Loucy (cell line): ENCODE data around the gene CLEC12A.
A peak's percentile ranks its signal among the peaks of the same experiment; 100 is the strongest.

Source experiments
- H2AFZ ChIP-seq: fragments of 200-600 bp; sonication (generic); 2 replicates; pipeline ENCODE4 v1.6.0; 2016; ENCODE audit warnings: antibody characterized with exemption, mild to moderate bottlenecking, low read length, moderate library complexity
- H3F3A ChIP-seq: fragments of 200-600 bp; 2 replicates; pipeline ENCODE4 v1.6.0; 2016; ENCODE audit warnings: antibody characterized with exemption, low read depth, mild to moderate bottlenecking
- H3K27me3 ChIP-seq: fragments of 200-600 bp; sonication (generic); 2 replicates; pipeline ENCODE4 v1.6.1; 2014; ENCODE audit warnings: low read length, mild to moderate bottlenecking; ENCODE audit not compliant: insufficient read depth, poor library complexity, severe bottlenecking
- H3K36me3 ChIP-seq: fragments of 200-600 bp; sonication (generic); 2 replicates; pipeline ENCODE4 v1.6.1; 2016; ENCODE audit warnings: low read length; ENCODE audit not compliant: insufficient read depth
- H3K4me1 ChIP-seq: fragments of 200-600 bp; sonication (generic); 2 replicates; pipeline ENCODE4 v1.5.1; 2014; ENCODE audit warnings: low read length, mild to moderate bottlenecking; ENCODE audit not compliant: insufficient read depth, poor library complexity, severe bottlenecking
- H3K4me2 ChIP-seq: fragments of 200-600 bp; sonication (generic); 2 replicates; pipeline ENCODE4 v1.6.0; 2014; ENCODE audit warnings: antibody characterized with exemption, low read length, low read depth, mild to moderate bottlenecking; ENCODE audit not compliant: poor library complexity, severe bottlenecking
- H3K4me3 ChIP-seq: fragments of 200-600 bp; sonication (generic); 2 replicates; pipeline ENCODE4 v1.5.1; 2014; ENCODE audit warnings: low read length, mild to moderate bottlenecking, mixed read lengths; ENCODE audit not compliant: poor library complexity, severe bottlenecking
- H3K79me2 ChIP-seq: fragments of 200-600 bp; sonication (generic); 2 replicates; pipeline ENCODE4 v1.6.1; 2014; ENCODE audit warnings: low read length; ENCODE audit not compliant: insufficient read depth
- H3K9ac ChIP-seq: fragments of 200-600 bp; sonication (generic); 2 replicates; pipeline ENCODE4 v1.6.0; 2014; ENCODE audit warnings: mild to moderate bottlenecking, low read depth, low read length, moderate library complexity; ENCODE audit not compliant: poor library complexity, severe bottlenecking
- H3K9me2 ChIP-seq: fragments of 200-600 bp; sonication (generic); replicated peaks from 2 replicates; pipeline ENCODE4 v1.6.1; 2016; ENCODE audit warnings: low read depth, low read length, mixed read lengths
- H3K9me3 ChIP-seq: fragments of 200-600 bp; sonication (generic); 2 replicates; pipeline ENCODE4 v1.6.1; 2014; ENCODE audit warnings: mild to moderate bottlenecking, antibody characterized with exemption, low read length, low read depth; ENCODE audit not compliant: insufficient read depth
- H4K20me1 ChIP-seq: fragments of 200-600 bp; sonication (generic); 2 replicates; pipeline ENCODE4 v1.6.0; 2014; ENCODE audit warnings: antibody characterized with exemption, low read length, mild to moderate bottlenecking; ENCODE audit not compliant: insufficient read depth, poor library complexity, severe bottlenecking
- EZH2phosphoT487 ChIP-seq: fragments of 200-600 bp; IDR thresholded peaks from 2 replicates; pipeline ENCODE4 v1.6.1; 2018; ENCODE audit warnings: antibody characterized with exemption, mild to moderate bottlenecking, moderate library complexity, borderline replicate concordance
- TF ChIP-seq, protein P1 (sequence below): fragments of 200-600 bp; sonication (generic); conservative IDR thresholded peaks from 2 replicates; pipeline ENCODE4 v1.5.1; 2014; ENCODE audit warnings: mild to moderate bottlenecking, antibody characterized with exemption, low read length

Gene CLEC12A

GRCh38 chr12:9991876-9992275 lies 20.7 kb downstream of the CLEC12A start:
- no peaks in the 10 kb centered on the region for H3K4me1 ChIP-seq
- H3F3A ChIP-seq = no peaks in the 10 kb centered on the region
- TF ChIP-seq EZH2phosphoT487 = no peak
- TF ChIP-seq, protein P1, sequence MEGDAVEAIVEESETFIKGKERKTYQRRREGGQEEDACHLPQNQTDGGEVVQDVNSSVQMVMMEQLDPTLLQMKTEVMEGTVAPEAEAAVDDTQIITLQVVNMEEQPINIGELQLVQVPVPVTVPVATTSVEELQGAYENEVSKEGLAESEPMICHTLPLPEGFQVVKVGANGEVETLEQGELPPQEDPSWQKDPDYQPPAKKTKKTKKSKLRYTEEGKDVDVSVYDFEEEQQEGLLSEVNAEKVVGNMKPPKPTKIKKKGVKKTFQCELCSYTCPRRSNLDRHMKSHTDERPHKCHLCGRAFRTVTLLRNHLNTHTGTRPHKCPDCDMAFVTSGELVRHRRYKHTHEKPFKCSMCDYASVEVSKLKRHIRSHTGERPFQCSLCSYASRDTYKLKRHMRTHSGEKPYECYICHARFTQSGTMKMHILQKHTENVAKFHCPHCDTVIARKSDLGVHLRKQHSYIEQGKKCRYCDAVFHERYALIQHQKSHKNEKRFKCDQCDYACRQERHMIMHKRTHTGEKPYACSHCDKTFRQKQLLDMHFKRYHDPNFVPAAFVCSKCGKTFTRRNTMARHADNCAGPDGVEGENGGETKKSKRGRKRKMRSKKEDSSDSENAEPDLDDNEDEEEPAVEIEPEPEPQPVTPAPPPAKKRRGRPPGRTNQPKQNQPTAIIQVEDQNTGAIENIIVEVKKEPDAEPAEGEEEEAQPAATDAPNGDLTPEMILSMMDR = no peak
- H4K20me1 ChIP-seq = no peaks in the 10 kb centered on the region
- H3K4me2 ChIP-seq = no peak overlapping the region
- H3K9me2 ChIP-seq = no peaks in the 10 kb centered on the region
- no peak overlapping the region for H2AFZ ChIP-seq
- H3K79me2 ChIP-seq = no peaks in the 10 kb centered on the region
- H3K9me3 ChIP-seq = no peaks in the 10 kb centered on the region
- no peaks in the 10 kb centered on the region for H3K27me3 ChIP-seq
- no peak overlapping the region for H3K9ac ChIP-seq
- H3K4me3 ChIP-seq = no peak overlapping the region
- no peaks in the 10 kb centered on the region for H3K36me3 ChIP-seq

DNA sequence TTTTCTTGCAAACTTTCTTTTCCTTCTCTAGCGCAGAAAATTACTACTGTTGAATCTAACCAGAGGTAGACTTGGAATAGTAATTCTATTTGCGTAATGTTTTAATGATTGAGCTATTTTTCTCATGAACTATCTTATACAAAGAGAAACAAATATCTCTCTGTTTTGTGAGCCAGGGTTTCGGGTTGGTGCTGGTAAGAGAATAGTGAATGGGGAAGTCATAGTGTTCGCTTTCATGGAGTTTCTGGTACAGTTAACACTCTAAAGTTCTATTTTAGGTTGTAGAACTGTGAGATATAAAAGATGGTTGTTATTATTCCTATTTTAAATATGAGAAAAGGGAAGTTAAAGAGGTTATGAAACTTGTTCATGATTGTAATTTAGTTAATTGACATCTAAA lies 21.1 kb downstream of the CLEC12A start:
- Histone ChIP-seq H3F3A (no peaks in the 10 kb centered on the region), H3K4me2 (no peak overlapping the region), H2AFZ (no peak overlapping the region), H3K27me3 (no peaks in the 10 kb centered on the region), H3K9me3 (no peaks in the 10 kb centered on the region), H3K4me3 (no peak overlapping the region), H3K79me2 (no peaks in the 10 kb centered on the region), H4K20me1 (no peaks in the 10 kb centered on the region), H3K4me1 (no peaks in the 10 kb centered on the region), H3K9ac (no peak overlapping the region), H3K9me2 (no peaks in the 10 kb centered on the region), H3K36me3 (no peaks in the 10 kb centered on the region)
- TF ChIP-seq, protein P1 = no peak
- TF ChIP-seq EZH2phosphoT487 = no peak

DNA sequence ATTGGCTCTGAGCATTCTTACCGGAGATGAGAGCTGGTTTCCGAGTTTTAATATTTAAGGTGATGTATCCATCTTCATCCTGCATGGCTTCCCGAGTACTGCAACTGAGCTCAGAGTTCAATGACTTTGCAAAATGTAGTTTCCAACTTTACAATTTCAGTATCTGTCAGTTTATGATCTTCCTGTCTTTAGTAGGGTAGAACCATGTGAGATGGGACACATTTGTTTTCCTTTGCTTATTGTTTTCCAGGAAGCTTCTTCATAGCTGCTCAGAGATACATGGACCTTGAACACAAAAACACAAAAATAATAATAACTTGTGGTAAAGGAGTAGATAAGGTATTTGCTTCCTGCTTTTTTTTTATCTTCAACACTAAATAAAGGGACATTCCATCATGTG lies 27.8 kb downstream of the CLEC12A start, which contains the start of gene CLEC1B:
Gene CLEC1B (minus strand): TSS at position 106 of the 400 bp plus-strand sequence. CDS start 21 bp downstream, at position 85.
- TF ChIP-seq, protein P1 = no peak
- TF ChIP-seq EZH2phosphoT487 = no peak
- H3K27me3 ChIP-seq = no peaks in the 10 kb centered on the region
- no peaks in the 10 kb centered on the region for H4K20me1 ChIP-seq
- H3K9me3 ChIP-seq = no peaks in the 10 kb centered on the region
- H3K36me3 ChIP-seq = no peaks in the 10 kb centered on the region
- H3K79me2 ChIP-seq = no peaks in the 10 kb centered on the region
- H3K9ac ChIP-seq = no peak within 1 kb of the TSS
- no peaks in the 10 kb centered on the region for H3K9me2 ChIP-seq
- no peak within 1 kb of the TSS for H3K4me2 ChIP-seq
- peaks cover 10% of the 10 kb centered on the region for H3K4me1 ChIP-seq
- H3F3A ChIP-seq = no peaks in the 10 kb centered on the region
- H2AFZ ChIP-seq = 0 out of 2 replicates have a peak within 1 kb of the TSS, but pooled peaks have one; percentile 49
- H3K4me3 ChIP-seq = no peak within 1 kb of the TSS
